ENCODE results near the gene RPS8. TPM values are rescaled to one million over a fixed set of nuclear protein-coding genes. Genes with fewer than 3 reads are reported as not detected.
"Not testable (repeated sequence)": the region's sequence is repeated elsewhere in the genome, so short reads cannot be mapped to it uniquely, and the experiment has no call there.

RPS8 gene
- total and polyA plus RNA-seq, 5 experiments from 2014 or later = 1,336 to 2,330 (median 1,571) TPM

- Mint-ChIP-seq H3K4me1 (peaks cover 1 to 13% (median 11%) of the 10 kb centered on the region in 4 donors), H3K4me3 (no peak overlapping the region), H3K27ac (peak overlapping the region in 1 of 10 donors; percentile 38), H3K27me3 (no peaks in the 10 kb centered on the region), H3K36me3 (peaks cover 0 to 8% (median 0%) of the 10 kb centered on the region in 3 donors), H3K9me3 (no peaks in the 10 kb centered on the region)
- no peak for ATAC-seq
- POLR2A ChIA-PET = interaction anchor here (1.4 kb wide), 1 partner anchor 16 kb away, joined by 7 read pairs; the partner anchor contains the start of gene RPS8
- no peak for DNase-seq
Measured at GRCh38 chr1:44759077-44759476, 16.3 kb upstream of the RPS8 start.

- DNase-seq = no peak
- peaks cover 0 to 8% (median 0%) of the 10 kb centered on the region in 3 donors for H3K36me3 Mint-ChIP-seq
- no peaks in the 10 kb centered on the region for H3K9me3 Mint-ChIP-seq
- H3K4me1 Mint-ChIP-seq = peaks cover 1 to 12% (median 10%) of the 10 kb centered on the region in 4 donors
- H3K27ac Mint-ChIP-seq = no peak overlapping the region
- ATAC-seq = no peak
- H3K4me3 Mint-ChIP-seq = no peak overlapping the region
- POLR2A ChIA-PET = no interaction called here
- no peaks in the 10 kb centered on the region for H3K27me3 Mint-ChIP-seq
Measured at GRCh38 chr1:44760876-44761275, 14.5 kb upstream of the RPS8 start.

DNA sequence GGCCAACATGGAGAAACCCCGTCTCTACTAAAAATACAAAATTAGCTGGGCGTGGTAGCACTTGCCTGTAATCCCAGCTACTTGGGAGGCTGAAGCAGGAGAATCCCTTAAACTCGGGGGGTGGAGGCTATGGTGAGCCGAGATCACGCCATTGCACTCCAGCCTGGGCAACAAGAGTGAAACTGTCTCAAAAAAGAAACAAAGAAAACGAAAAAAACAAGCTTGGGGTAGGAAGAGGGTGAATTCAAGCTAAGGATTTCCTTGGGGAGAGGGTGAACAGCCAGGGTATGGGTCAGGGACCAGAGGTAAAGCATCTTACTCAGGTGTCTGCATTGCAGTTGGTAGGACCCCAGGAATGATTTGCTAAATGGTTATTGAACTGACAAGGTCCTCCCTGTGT lies 8.9 kb upstream of the RPS8 start:
- not testable (repeated sequence) for H3K27ac Mint-ChIP-seq, H3K36me3 Mint-ChIP-seq, H3K9me3 Mint-ChIP-seq, H3K27me3 Mint-ChIP-seq, ATAC-seq, H3K4me1 Mint-ChIP-seq, H3K4me3 Mint-ChIP-seq, DNase-seq
- POLR2A ChIA-PET = interaction anchor here (0.8 to 2.2 kb wide), 5 partner anchors 9 to 54 kb away, joined by 3 to 10 read pairs (median 5); partner anchors contain the start of genes RNU5D-1 and RPS8

DNA sequence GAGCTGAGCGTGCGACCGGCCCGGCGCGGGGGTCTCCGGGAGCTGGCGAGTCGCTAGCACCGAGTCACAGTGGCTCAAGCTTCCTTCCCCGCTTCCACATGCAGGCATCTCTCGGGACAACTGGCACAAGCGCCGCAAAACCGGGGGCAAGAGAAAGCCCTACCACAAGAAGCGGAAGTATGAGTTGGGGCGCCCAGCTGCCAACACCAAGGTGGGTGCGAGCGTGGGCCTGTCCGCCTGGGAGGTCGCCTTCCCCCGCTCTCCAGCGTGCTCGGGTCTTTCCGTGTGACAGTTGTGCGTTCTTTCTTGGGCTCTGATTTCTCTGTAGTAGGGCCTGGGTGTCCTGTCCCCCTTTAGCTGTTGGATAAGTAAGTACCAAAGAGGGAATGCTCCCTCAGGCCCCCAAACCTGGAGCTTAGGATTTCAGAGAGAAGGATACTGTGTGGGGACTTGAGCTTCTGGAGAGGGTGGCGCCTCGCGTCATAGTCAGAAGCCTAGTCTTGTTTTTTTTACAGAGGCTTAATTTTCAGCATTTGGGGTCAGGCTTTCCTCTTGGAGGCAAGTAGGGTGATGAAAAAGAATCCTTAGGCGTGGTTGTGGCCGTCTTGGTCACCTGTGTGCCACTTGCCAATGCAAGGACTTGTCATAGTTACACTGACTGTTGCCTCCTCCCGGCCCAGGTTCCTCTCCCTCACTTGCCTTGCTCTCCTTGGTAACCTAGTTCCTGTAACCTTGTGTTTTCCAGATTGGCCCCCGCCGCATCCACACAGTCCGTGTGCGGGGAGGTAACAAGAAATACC lies 790 bp downstream of the RPS8 start:
- POLR2A ChIA-PET = interaction anchor here (0.5 to 5.3 kb wide), 35 partner anchors 9 to 1386 kb away, joined by 3 to 109 read pairs (median 6); partner anchors contain the start of genes ARMH1, BEST4, BTBD19 and CCDC163
- ATAC-seq (peak; percentile 28 to 49), DNase-seq (peak in 3 of 10 donors; percentile 12 to 40 (median 33))
- Mint-ChIP-seq H3K36me3 (peaks cover 0 to 51% (median 16%) of the 10 kb centered on the region in 3 donors), H3K27me3 (no peaks in the 10 kb centered on the region), H3K27ac (peak overlapping the region; percentile 92 to 99 (median 96)), H3K4me1 (peaks cover 23 to 42% (median 34%) of the 10 kb centered on the region in 4 donors), H3K4me3 (peak overlapping the region; percentile 84 to 100 (median 93)), H3K9me3 (no peaks in the 10 kb centered on the region)

GRCh38 chr1:44776730-44777068 lies 1.4 kb downstream of the RPS8 start:
- Mint-ChIP-seq H3K4me3 (peak overlapping the region; percentile 84 to 100 (median 93)), H3K27me3 (no peaks in the 10 kb centered on the region), H3K27ac (peak overlapping the region; percentile 92 to 99 (median 96)), H3K36me3 (peaks cover 0 to 56% (median 18%) of the 10 kb centered on the region in 3 donors), H3K4me1 (peaks cover 23 to 42% (median 34%) of the 10 kb centered on the region in 4 donors), H3K9me3 (no peaks in the 10 kb centered on the region)
- no peak for ATAC-seq
- no peak for DNase-seq
- POLR2A ChIA-PET = interaction anchor here (0.5 to 5.3 kb wide), 18 partner anchors 10 to 808 kb away, joined by 4 to 109 read pairs (median 13); partner anchors contain the start of genes ARMH1, BEST4, BTBD19 and DYNLT4

- POLR2A ChIA-PET = interaction anchor here (0.5 to 5.3 kb wide), 6 partner anchors 9 to 234 kb away, joined by 3 to 109 read pairs (median 43); partner anchors contain the start of genes BEST4, HECTD3, RNU5D-1 and UROD
- peak overlapping the region; percentile 51 to 97 (median 90) for H3K4me3 Mint-ChIP-seq
- H3K4me1 Mint-ChIP-seq = peaks cover 23 to 42% (median 34%) of the 10 kb centered on the region in 4 donors
- no peak for DNase-seq
- no peaks in the 10 kb centered on the region for H3K9me3 Mint-ChIP-seq
- H3K36me3 Mint-ChIP-seq = peaks cover 0 to 60% (median 18%) of the 10 kb centered on the region in 3 donors
- no peak for ATAC-seq
- H3K27ac Mint-ChIP-seq = peak overlapping the region; percentile 57 to 98 (median 86)
- H3K27me3 Mint-ChIP-seq = no peaks in the 10 kb centered on the region
Measured at GRCh38 chr1:44777547-44777946, 2.2 kb downstream of the RPS8 start.

- Mint-ChIP-seq H3K27me3 (no peaks in the 10 kb centered on the region), H3K9me3 (no peaks in the 10 kb centered on the region), H3K27ac (peak overlapping the region in 9 of 10 donors; percentile 24 to 97 (median 81)), H3K4me3 (peak overlapping the region in 6 of 10 donors; percentile 6 to 97 (median 55)), H3K36me3 (peaks cover 0 to 60% (median 18%) of the 10 kb centered on the region in 3 donors), H3K4me1 (peaks cover 23 to 45% (median 35%) of the 10 kb centered on the region in 4 donors)
- no peak for ATAC-seq
- POLR2A ChIA-PET = interaction anchor here (0.5 to 5.3 kb wide), 4 partner anchors 9 to 57 kb away, joined by 3 to 109 read pairs (median 68); partner anchors contain the start of genes BEST4 and RNU5D-1
- DNase-seq = no peak
Measured at GRCh38 chr1:44777969-44778635, 2.8 kb downstream of the RPS8 start.

GRCh38 chr1:44778705-44779576 lies 3.6 kb downstream of the RPS8 start:
- Mint-ChIP-seq H3K27me3 (no peaks in the 10 kb centered on the region), H3K27ac (peak overlapping the region in 7 of 10 donors; percentile 7 to 95 (median 81)), H3K4me3 (peak overlapping the region in 3 of 10 donors; percentile 34 to 72 (median 37)), H3K9me3 (no peaks in the 10 kb centered on the region), H3K36me3 (peaks cover 0 to 60% (median 18%) of the 10 kb centered on the region in 3 donors), H3K4me1 (peaks cover 26 to 53% (median 41%) of the 10 kb centered on the region in 4 donors)
- no peak for ATAC-seq
- POLR2A ChIA-PET = interaction anchor here (0.6 to 5.3 kb wide), 3 partner anchors 8 to 680 kb away, joined by 3 to 109 read pairs (median 99); partner anchors contain the start of genes BEST4 and RNU5D-1
- no peak for DNase-seq

- H3K36me3 Mint-ChIP-seq = peaks cover 0 to 60% (median 18%) of the 10 kb centered on the region in 3 donors
- peaks cover 28 to 55% (median 46%) of the 10 kb centered on the region in 4 donors for H3K4me1 Mint-ChIP-seq
- no peak for DNase-seq
- peak overlapping the region in 1 of 10 donors; percentile 24 for H3K4me3 Mint-ChIP-seq
- H3K9me3 Mint-ChIP-seq = no peaks in the 10 kb centered on the region
- peak overlapping the region in 3 of 10 donors; percentile 38 to 68 (median 44) for H3K27ac Mint-ChIP-seq
- no peak for ATAC-seq
- POLR2A ChIA-PET = interaction anchor here (0.8 kb wide), 1 partner anchor 20 kb away, joined by 4 read pairs; the partner anchor contains the start of gene PLK3
- H3K27me3 Mint-ChIP-seq = no peaks in the 10 kb centered on the region
Measured at GRCh38 chr1:44780583-44781121, 5.3 kb downstream of the RPS8 start.

GRCh38 chr1:44783697-44784093 lies 8.4 kb downstream of the RPS8 start:
- Mint-ChIP-seq H3K4me3 (peak overlapping the region; percentile 64 to 80 (median 74)), H3K4me1 (peaks cover 17 to 39% (median 31%) of the 10 kb centered on the region in 4 donors), H3K27ac (peak overlapping the region in 8 of 10 donors; percentile 28 to 87 (median 76)), H3K36me3 (peaks cover 0 to 32% (median 11%) of the 10 kb centered on the region in 3 donors), H3K9me3 (no peaks in the 10 kb centered on the region), H3K27me3 (no peaks in the 10 kb centered on the region)
- ATAC-seq (no peak), DNase-seq (no peak)
- POLR2A ChIA-PET = interaction anchor here (0.6 to 11.9 kb wide), 9 partner anchors 8 to 228 kb away, joined by 3 to 100 read pairs (median 35); partner anchors contain the start of genes BTBD19, DYNLT4, HECTD3 and PLK3
